Measurements from ENCODE around the gene ZAP70. TPM values are rescaled to one million over a fixed set of nuclear protein-coding genes. Genes with fewer than 3 reads are reported as not detected.

Gene ZAP70
- total RNA-seq, 2 donors from 2014 or later = 8.3 to 10.4 TPM

DNA sequence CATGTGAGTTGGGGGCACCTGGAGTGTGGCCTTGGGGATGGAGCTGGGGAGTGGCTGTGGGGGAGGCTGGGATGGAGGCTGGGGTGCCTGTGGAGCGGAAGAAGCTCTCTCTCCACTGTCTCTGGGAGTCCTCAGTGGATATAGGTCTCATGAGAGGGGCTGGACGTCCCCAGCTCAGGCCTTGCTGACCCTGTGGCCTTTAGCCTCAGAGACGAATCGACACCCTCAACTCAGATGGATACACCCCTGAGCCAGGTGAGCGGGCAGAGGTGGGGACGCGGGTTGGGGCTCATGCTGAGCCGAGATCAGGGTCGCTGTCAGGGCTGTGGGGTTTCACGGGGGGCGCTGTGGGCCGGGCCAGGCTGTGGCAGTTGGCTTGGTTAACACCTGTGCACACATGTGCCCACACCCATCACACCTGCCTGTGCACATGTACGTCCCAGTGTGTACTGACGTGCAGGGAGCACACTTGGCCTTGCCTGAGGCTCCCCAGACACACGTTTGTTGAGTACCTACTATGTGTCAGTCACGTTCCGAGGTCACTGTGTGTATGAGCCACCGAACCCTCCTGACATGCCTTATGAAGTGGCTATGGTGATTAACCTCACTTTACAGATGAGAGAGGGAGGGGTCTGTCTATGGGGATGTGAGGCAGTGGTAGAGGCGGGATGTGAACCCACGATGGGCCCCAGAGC, 20.1 kb downstream of the ZAP70 start:
- peaks cover 10% of the 10 kb centered on the region for H3K9me3 Mint-ChIP-seq
- TF ChIP-seq, protein P1, sequence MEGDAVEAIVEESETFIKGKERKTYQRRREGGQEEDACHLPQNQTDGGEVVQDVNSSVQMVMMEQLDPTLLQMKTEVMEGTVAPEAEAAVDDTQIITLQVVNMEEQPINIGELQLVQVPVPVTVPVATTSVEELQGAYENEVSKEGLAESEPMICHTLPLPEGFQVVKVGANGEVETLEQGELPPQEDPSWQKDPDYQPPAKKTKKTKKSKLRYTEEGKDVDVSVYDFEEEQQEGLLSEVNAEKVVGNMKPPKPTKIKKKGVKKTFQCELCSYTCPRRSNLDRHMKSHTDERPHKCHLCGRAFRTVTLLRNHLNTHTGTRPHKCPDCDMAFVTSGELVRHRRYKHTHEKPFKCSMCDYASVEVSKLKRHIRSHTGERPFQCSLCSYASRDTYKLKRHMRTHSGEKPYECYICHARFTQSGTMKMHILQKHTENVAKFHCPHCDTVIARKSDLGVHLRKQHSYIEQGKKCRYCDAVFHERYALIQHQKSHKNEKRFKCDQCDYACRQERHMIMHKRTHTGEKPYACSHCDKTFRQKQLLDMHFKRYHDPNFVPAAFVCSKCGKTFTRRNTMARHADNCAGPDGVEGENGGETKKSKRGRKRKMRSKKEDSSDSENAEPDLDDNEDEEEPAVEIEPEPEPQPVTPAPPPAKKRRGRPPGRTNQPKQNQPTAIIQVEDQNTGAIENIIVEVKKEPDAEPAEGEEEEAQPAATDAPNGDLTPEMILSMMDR (conservative IDR thresholded peaks at IDR 0.05) = no peak

DNA sequence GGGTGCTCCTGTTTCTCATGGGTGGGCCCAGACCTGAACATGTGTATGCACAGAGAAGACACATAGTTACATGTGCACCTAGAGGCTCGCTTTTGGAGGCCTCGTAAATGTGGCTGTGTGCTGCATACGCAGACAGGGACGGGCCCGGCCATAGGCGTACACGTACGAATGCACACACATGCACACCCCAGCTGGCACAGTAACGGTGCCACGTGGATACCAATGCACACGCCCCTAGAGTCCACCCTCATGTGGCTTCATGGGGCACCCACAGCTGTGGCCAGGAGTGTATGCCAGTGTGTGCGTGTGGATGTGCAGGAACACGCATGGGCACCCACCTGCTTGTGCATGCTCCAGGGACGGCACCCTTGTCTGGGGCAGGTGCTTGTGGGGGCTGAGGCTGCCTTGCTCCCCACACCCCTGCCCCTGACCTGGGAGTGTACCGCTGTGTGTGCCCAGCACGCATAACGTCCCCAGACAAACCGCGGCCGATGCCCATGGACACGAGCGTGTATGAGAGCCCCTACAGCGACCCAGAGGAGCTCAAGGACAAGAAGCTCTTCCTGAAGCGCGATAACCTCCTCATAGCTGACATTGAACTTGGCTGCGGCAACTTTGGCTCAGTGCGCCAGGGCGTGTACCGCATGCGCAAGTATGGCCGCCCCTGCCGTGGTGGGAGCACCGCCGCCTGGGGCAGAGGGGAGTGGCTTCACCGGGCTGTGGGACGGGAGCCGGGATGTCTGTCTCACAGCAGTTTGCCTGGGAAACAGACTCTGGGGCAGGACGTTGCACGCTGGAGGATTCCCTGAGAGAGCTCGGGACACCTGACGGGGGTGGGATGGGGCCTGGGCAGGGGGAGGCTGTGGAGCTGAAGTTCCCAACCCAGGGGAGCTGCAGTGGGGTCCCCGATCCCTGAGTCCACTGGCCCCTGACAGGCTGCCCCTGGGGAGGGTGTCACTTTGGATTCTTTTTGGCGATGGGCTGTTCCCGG, 21.0 kb downstream of the ZAP70 start:
- H3K27me3 Mint-ChIP-seq (ENCODE audit: insufficient read depth) = peaks cover 4% of the 10 kb centered on the region
- TF ChIP-seq, protein P1 (conservative IDR thresholded peaks at IDR 0.05) = no peak
- DNase-seq = no peak
- Histone ChIP-seq H3K27me3 (ENCODE audit: control insufficient read depth, insufficient read depth, low read length, poor library complexity, severe bottlenecking) (no peaks in the 10 kb centered on the region), H3K36me3 (ENCODE audit: control insufficient read depth, insufficient read depth, low read length) (no peaks in the 10 kb centered on the region), H3K9ac (ENCODE audit: extremely low read depth, low read length, poor library complexity, severe bottlenecking) (no peak overlapping the region), H3K4me1 (ENCODE audit: control insufficient read depth, insufficient read depth, low read length) (no peaks in the 10 kb centered on the region), H3K27ac (ENCODE audit: low read depth, low read length) (no peak overlapping the region), H3K9me3 (ENCODE audit: control insufficient read depth, low read length) (peaks cover 12% of the 10 kb centered on the region), H3K4me3 (ENCODE audit: low read length) (no peak overlapping the region)
- H3K9me3 Mint-ChIP-seq = peaks cover 10% of the 10 kb centered on the region
- 94 to 96% methylated on average over 35 to 44 of the region's 44 CpGs for whole genome bisulfite sequencing, 2 experiments (ENCODE audit: insufficient coverage in 1 of 2, insufficient read length in 1 of 2)
- H3K27ac Mint-ChIP-seq = no peak overlapping the region
- no peak overlapping the region for H3K4me3 Mint-ChIP-seq
- peaks cover 15% of the 10 kb centered on the region for H3K36me3 Mint-ChIP-seq (ENCODE audit: low read depth)
- no peaks in the 10 kb centered on the region for H3K4me1 Mint-ChIP-seq

More for the DNA sequence above, 20.1 kb downstream of the ZAP70 start:
- H3K36me3 ChIP-seq (ENCODE audit: control insufficient read depth, insufficient read depth, low read length) = no peaks in the 10 kb centered on the region
- 93 to 94% methylated on average over 10 to 20 of the region's 20 CpGs for WGBS, 2 experiments (ENCODE audit: insufficient coverage in 1 of 2, insufficient read length in 1 of 2)
- H3K9me3 ChIP-seq (ENCODE audit: control insufficient read depth, low read length) = peaks cover 15% of the 10 kb centered on the region
- no peak overlapping the region for H3K27ac ChIP-seq (ENCODE audit: low read depth, low read length)
- no peak overlapping the region for H3K9ac ChIP-seq (ENCODE audit: extremely low read depth, low read length, poor library complexity, severe bottlenecking)
- peaks cover 13% of the 10 kb centered on the region for H3K36me3 Mint-ChIP-seq (ENCODE audit: low read depth)
- no peaks in the 10 kb centered on the region for H3K4me1 Mint-ChIP-seq
- no peaks in the 10 kb centered on the region for H3K4me1 ChIP-seq (ENCODE audit: control insufficient read depth, insufficient read depth, low read length)
- no peak overlapping the region for H3K27ac Mint-ChIP-seq
- H3K27me3 Mint-ChIP-seq (ENCODE audit: insufficient read depth) = peaks cover under 1% of the 10 kb centered on the region
- H3K27me3 ChIP-seq (ENCODE audit: control insufficient read depth, insufficient read depth, low read length, poor library complexity, severe bottlenecking) = no peaks in the 10 kb centered on the region
- DNase-seq = no peak
- H3K4me3 Mint-ChIP-seq = no peak overlapping the region
- H3K4me3 ChIP-seq (ENCODE audit: low read length) = no peak overlapping the region

DNA sequence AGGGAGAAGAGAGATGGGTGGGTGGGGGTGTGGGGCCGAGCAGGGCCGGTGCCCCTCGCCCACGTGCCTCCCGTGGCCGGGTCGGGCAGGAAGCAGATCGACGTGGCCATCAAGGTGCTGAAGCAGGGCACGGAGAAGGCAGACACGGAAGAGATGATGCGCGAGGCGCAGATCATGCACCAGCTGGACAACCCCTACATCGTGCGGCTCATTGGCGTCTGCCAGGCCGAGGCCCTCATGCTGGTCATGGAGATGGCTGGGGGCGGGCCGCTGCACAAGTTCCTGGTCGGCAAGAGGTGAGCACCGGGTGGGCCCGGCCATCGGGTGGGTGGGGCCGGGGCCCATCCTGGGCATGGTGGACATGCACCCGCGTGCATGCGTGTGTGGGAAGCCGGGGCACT, 21.8 kb downstream of the ZAP70 start:
- Mint-ChIP-seq H3K9me3 (peaks cover 9% of the 10 kb centered on the region), H3K4me3 (no peak overlapping the region), H3K27ac (no peak overlapping the region), H3K4me1 (no peaks in the 10 kb centered on the region), H3K27me3 (ENCODE audit: insufficient read depth) (peaks cover 4% of the 10 kb centered on the region), H3K36me3 (ENCODE audit: low read depth) (peaks cover 11% of the 10 kb centered on the region)
- H3K36me3 ChIP-seq (ENCODE audit: control insufficient read depth, insufficient read depth, low read length) = no peaks in the 10 kb centered on the region
- H3K4me1 ChIP-seq (ENCODE audit: control insufficient read depth, insufficient read depth, low read length) = no peaks in the 10 kb centered on the region
- WGBS, 2 experiments (ENCODE audit: insufficient coverage in 1 of 2, insufficient read length in 1 of 2) = 95% methylated on average over 13 to 29 of the region's 29 CpGs
- H3K9me3 ChIP-seq (ENCODE audit: control insufficient read depth, low read length) = peaks cover 5% of the 10 kb centered on the region
- TF ChIP-seq, protein P1 (conservative IDR thresholded peaks at IDR 0.05) = no peak
- H3K9ac ChIP-seq (ENCODE audit: extremely low read depth, low read length, poor library complexity, severe bottlenecking) = no peak overlapping the region
- H3K27ac ChIP-seq (ENCODE audit: low read depth, low read length) = no peak overlapping the region
- H3K27me3 ChIP-seq (ENCODE audit: control insufficient read depth, insufficient read depth, low read length, poor library complexity, severe bottlenecking) = no peaks in the 10 kb centered on the region
- H3K4me3 ChIP-seq (ENCODE audit: low read length) = no peak overlapping the region
- DNase-seq = no peak

Measured in endodermal cell (in vitro differentiated cells).